NCI-H1694 treated with DMSO at 0.1 percent for 48 hours (cell line): ENCODE data around the gene ZNF518A.

ENCODE experiments used
- DNase-seq: peaks from one replicate; lab custom pipeline; 2025; lab: John Stamatoyannopoulos, UW

ZNF518A gene, protein sequence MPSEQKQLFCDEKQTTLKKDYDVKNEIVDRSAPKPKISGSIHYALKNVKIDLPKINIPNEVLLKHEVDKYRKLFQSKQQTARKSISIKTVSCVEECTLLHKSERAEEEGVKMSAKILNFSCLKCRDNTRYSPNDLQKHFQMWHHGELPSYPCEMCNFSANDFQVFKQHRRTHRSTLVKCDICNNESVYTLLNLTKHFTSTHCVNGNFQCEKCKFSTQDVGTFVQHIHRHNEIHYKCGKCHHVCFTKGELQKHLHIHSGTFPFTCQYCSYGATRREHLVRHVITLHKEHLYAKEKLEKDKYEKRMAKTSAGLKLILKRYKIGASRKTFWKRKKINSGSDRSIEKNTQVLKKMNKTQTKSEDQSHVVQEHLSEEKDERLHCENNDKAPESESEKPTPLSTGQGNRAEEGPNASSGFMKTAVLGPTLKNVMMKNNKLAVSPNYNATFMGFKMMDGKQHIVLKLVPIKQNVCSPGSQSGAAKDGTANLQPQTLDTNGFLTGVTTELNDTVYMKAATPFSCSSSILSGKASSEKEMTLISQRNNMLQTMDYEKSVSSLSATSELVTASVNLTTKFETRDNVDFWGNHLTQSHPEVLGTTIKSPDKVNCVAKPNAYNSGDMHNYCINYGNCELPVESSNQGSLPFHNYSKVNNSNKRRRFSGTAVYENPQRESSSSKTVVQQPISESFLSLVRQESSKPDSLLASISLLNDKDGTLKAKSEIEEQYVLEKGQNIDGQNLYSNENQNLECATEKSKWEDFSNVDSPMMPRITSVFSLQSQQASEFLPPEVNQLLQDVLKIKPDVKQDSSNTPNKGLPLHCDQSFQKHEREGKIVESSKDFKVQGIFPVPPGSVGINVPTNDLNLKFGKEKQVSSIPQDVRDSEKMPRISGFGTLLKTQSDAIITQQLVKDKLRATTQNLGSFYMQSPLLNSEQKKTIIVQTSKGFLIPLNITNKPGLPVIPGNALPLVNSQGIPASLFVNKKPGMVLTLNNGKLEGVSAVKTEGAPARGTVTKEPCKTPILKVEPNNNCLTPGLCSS (N-terminal part only)

DNA sequence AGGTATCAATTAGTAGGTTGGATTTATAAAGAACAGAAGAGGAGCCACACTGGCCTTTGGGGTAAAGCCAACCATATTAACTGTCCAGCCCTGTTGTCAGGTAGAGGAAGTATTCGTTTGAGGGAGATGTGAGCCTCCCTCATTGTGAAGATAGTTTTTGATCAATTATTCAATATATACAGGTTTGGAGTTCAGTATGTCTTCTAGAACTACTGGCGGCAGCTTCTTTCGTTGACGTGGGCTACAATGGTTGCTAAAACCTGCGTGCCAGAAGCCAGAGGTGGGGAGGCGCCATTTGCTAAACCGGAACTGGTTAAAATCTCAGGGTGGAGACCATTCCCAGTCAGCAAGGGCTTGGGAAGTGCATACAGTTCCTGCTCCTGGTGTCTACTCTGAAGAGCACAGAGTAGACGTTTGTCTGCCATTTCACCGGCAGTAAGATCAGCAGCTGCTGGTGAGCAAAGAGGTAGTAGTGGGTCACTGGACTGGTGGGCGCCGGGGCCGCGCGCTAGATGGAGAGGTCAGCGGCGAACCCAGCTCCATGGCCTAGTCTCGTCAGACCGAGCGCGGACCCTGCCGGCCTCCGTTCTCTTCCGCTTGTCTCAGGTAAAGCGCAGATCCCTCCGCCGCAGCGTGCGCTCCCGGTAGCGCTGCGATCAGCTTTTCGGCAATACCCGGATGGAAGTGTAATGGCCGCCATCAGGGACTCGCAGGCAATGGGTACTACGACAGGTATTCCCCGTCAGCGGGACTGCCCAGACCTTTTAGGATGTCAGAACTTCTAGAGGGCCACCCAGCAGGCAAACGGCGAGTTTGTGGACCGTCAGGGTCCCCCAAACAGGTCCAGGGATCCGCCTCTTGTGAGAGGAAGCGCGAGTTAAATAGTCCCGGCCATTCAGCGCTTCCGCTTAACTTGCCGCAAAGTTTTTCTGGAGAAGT, at the start of gene ZNF518A:
Gene ZNF518A (plus strand): TSS at position 911 of the 939 bp plus-strand sequence. CDS start 26,026 bp downstream, outside the sequence.
- peak; percentile 82 for DNase-seq

DNA sequence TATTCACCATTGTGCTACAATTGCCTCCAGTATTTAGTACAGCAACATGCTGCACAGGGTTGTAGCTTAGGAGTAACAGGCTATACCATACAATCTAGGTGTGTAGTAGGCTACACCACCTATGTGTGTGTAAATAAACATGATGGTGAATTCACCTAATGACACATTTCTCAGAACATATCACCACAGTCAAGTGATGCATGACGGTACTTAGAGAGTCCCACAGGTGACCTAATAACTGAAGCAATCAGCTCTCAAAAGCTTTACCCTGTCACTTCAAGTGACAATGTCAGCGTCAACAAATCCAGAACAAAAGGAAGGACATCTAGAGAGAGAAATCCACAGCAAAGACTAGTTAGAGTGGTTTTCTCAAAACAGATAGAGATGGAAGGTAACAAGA, 47.9 kb upstream of the ZNF518A start:
- DNase-seq, result no peak

- no peak for DNase-seq
Observed at GRCh38 chr10:96082748-96083147, 47.3 kb upstream of the ZNF518A start.

- no peak for DNase-seq
Observed at GRCh38 chr10:96089116-96089515, 41.0 kb upstream of the ZNF518A start.

DNA sequence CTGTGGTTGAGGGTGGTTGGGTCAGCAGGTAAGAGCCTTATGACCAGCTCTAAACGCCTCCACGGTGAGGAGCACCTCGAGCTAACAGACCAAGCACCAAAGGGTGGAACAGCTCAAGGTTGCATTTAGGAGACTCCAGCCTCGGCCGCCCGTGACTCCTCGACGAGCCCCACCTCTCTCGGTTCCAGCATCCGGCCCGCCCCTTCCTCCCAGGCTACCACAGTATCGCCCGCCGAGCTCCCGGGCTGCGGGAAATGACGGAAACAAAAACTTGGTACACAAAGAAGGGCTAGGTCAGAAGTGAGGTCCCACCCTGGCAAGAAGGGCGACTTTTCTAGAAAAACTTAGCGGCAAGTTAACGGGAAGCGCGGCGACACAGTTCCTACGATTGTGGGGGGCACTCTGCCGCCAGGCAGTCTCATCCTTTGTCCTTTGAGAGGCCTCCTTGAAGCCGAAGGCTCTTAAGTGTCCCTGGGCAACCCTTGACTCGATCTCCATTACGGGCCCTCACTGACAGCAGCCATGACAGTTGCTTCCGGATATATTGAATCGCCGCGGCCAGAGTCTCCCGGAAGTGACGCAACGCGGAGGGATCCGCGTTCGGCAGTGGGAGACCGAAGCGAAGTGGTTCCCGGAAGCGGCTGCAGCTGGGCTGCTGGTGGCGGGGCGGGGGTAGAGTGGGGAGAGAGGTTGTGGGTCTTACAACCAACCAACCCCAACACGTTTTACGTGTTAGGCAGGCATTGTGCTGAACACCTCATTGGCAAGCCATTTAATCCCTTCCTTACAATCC, 40.2 kb upstream of the ZNF518A start:
- DNase-seq, result peak; percentile 83

GRCh38 chr10:96090463-96090800, 39.7 kb upstream of the ZNF518A start:
- no peak for DNase-seq

DNA sequence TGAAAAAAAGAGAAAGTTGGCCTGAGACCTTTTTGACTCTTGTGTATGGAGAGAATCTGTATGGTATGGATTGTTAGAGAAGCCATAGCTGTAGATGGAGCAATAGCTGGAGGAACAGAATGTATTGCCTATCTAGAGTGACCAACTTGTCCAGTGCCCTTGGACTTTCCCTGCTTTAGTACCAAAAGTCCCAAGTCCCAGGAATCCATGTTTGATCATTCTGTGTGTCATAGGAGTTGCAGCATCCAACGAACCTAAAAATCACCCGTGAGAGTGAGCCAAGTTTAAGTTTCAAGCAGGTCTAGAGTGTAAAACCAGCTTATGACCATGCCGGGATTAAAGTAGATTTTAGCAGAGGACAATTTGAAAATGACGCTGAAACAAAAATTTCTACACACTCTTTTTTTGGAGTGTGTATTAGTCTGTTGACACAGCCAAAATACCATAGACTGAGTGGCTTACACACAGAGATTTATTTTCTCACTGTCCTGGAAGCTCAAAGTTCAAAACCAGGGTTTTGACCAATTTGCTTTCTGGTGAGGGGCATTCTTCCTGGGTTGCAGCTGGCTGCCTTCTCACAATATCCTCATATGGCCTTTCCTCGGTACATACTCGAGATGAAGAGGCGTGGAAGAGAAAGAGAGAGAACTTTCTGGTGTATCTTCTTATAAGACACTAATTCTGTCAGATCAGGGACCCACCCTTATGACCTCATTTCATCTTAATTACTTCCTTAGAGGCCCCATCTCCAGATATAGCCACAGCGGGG, 36.9 kb upstream of the ZNF518A start:
- no peak for DNase-seq

DNA sequence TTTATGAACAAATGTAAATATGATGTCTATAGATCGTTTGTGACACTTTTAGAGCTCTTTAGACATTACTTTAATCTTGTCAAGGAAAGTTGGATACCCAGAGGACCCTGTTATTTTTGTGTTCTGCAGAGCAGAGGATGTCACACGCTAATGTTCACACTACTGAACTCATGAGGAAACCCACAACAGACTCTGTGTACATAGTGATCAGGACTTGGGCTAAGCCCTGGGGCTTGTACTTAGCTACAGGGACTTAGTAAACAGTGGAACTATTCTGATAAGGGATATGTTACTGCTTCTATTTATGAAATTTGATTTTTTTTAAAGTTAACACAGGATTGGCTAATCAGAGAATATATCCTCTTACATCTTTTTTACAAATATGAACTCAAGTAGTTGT, 36.1 kb upstream of the ZNF518A start:
- DNase-seq, result no peak

DNA sequence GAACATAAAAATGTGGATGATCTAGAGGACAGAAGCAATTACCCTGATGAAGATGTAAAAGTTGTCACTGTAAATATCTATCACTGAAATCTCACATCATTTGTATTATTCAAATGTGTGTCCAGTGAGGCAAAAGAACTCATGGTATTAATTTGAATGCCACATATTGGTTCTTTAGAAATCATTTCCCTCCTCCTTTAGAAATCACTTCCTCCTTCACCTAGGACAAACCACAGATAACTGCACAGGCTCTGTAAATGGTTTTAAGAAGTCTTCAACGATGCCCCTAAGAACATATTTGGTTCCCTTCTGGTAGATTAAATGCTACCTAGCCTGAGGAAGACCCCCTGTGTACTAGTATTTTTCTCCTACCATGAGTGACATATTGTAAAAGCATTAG, 33.1 kb upstream of the ZNF518A start:
- DNase-seq, result no peak

DNA sequence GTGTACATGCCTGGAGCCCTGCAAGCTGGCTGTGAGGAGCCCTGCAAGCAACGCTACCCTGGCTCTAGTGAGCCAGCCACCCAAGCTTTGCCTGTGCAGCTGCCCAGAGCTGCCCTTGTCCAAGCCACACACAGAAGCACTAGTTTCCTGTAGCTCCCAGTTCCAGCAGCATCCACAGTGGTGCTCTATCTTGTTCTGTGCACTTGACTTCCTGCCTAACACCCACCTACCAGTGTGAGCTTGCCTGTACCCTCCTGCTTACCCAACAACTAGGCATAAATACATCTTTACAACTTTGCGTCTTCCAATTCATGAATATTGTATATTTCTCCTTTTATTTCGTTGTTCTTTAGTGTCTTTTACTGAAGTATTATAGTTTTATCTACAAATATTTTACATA, 32.2 kb upstream of the ZNF518A start:
- no peak for DNase-seq

- DNase-seq, result no peak
Observed at GRCh38 chr10:96107623-96108038, 22.5 kb upstream of the ZNF518A start.

GRCh38 chr10:96112531-96112930, 17.6 kb upstream of the ZNF518A start:
- no peak for DNase-seq

DNA sequence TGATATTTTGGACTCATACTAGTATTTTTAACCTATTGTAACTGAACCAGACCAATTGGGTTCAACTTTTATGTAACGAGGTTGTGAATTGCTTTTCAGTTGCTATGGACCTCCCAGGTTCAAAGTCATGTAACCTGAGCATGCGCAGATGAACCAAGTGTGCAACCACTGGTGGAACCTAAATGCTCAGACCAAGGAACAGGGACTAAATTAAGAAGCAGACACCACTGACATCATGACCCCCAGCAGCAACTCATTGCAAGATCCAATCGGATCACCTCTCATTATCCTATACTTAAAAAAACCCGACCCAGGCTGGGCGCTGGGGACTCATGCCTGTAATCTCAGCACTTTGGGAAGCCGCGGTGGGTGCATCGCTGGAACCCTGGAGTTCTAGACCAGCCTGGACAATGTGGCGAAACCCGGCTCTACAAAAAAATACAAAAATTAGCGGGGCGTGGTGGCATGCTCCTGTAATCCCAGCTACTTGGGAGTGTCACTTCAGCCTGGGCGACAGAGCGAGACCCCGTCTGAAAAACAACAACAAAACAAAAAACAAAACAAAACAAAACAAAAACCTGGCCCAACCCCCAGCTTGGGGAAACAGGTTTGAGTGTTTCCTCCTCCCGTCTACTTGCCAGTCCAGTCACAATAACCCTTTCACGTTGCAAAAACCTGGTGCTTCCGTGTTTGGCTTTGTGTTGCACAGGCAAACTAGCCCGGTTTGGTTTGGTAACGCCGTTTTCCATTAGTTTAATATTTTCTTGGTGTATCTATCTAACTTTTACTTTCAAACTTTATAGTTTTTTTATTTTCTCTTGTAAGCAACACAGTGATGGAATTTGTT, 11.3 kb upstream of the ZNF518A start:
- no peak for DNase-seq

DNA sequence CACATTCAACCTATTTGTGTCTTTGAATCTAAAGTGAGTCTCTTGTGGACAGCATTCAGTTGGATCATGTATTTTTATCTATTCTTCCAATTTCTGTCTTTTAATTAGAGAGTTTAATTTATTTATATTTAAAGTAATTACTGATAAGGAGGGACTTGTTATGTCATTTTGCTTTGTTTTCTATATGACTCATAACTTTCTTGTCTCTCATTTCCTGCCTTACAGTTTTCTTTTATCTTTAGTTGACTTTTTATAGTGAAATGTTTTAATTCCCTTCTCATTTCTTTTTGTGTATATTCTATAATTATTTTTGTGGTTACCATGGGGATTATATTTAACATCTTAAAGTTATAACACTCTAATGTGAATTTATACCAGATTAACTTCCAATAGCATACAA, 7.3 kb upstream of the ZNF518A start:
- DNase-seq, result no peak

DNA sequence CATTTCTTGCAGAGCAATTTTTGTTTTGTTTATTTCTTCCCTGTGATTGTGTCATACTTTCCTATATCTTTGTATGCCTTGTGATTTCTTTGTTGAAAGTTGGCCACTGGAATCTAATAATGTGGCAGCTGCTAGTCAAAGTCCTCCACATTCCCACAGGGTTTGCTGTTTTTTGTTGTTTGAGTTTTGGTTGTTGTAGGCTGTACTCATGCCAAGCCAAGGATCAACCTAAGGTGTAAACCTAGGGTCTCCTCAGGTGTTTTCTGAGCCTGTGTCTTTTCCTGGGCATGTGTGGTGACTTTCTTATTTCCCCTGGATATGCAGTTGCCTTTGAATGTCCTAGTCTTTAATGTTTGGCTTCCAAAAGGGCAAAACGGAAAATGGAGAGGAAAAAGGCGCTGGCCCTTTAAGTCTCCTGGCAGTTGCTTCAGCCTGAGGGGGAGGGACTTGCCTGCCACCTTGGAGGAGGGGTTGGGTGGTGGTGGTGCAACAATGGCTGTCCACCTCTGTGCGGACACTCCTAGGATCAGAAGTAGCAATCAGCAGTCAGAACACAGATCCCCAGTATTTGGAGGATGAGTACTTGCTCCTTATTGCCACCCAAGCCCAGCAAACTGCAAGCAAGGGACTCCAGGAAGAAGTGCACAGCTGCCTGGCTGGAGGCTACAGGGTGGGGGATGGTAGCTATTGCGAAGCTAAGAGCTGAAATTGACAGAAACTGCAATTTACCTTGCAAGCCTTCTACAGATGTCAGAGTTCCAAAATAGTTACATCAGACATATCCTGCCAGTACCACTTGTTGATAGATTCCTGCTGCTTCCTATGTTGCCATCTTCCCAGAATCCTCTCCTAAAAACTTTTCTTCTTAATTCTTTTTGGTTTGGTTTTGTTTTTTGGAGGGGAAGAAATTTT, 5.6 kb upstream of the ZNF518A start:
- DNase-seq, result no peak

GRCh38 chr10:96125142-96125515, 5.0 kb upstream of the ZNF518A start:
- DNase-seq, result no peak

DNA sequence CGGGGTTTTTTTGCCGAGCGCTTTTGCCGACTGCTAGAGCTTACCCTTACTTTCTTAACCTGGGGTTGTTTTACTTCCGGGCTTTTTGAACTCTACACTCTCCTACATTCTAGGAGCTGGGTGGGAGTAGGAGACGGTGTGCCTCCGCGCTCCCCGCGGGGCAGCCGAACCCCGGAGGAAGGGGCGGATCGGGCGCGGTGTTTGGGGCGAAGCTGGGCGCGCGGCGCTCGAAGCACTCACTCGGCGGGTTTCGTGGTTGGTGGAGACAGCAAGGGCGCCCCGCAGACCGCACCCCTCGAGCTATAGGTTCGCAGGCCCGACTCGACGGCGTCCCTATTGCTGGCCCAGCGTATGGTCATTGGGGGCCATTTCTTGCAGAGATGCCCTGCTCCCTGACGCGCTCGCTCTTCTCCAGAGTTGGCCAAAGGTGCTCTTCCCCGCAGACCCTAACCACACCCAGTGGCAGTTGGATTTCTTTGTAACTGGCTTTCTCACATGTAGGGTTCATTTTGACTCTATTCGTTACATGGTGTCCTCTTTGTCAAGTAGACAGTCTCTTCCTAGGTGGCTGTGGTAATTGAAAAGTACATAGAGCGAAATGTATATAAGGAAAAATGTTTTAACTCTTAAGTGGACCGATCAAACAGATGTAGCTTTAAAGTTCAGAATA, 364 bp downstream of the ZNF518A start:
- DNase-seq, result peak; percentile 50

DNA sequence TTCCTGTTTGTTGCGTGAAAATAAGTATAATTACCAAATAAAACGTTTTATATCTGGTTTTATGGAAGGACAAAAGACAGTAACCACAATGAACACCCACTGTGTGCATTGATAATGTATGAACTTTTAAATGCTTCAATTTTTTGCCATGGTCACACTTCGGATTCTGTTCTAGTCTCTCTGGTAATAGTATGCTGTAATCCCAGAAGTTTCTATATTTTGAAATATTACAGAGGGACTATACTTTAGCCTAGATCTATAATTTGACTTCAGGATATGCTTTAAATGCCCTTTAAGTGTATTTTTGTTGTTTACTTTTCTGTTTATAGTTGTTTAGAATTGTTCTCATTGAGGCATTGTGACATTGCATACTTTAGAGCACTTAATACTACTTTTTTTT, 1.5 kb downstream of the ZNF518A start:
- DNase-seq, result no peak
